OCI-LY1 (cell line): ENCODE data around the gene SLC38A3.

Experiments
- CTCF ChIP-seq: fragments of 200-600 bp; sonication (generic), shearing (Covaris generic); IDR thresholded peaks from 2 replicates; pipeline ENCODE4 v1.5.1; 2017; ENCODE audit warnings: mild to moderate bottlenecking, antibody characterized with exemption, low read length, moderate library complexity, mixed read lengths
- EZH2 ChIP-seq: fragments of 200-600 bp; sonication (generic), shearing (Covaris generic); IDR thresholded peaks from 2 replicates; pipeline ENCODE4 v1.8.0; 2017; ENCODE audit warnings: borderline replicate concordance, mixed run types, mild to moderate bottlenecking, antibody characterized with exemption, low read length, moderate library complexity, mixed read lengths

DNA sequence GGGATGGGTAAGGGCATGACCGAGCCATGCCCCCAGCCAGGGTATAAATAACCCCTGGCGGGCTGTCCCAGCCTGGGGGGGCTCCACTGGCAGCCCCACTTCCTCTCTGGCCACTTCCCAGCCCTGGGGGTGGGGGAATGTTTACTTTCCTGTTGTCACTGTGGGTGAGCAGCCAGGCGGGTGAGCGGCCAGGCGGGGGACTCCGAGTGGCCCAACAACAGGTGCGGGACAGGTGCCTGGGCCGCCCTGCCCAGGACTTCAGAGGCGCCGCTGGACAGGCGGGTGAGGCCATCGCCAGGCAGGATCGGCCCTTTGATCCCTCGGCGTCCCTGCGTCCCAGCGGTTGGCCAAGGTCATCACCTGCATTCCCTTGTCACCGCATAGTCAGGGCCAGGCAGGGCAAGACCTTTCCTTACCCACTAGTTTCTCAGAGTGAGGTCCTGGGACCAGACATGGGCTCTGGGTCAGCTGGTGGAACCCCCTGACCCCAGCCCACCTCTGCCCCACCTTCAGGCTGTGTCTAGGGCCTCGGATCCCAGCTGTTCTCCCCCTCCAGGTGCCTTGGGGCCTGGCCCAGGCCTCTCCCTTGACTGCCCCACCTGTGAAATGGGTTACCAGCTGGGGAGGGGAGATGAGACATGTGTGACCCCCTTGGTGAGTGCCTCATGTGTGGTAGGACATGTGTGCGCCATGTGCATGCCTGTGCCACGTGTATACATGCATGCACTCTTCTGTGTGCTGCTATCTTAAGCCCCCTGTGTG lies 33.4 kb upstream of the SLC38A3 start:
- no peak for TF ChIP-seq CTCF
- no peak for TF ChIP-seq EZH2
